ENCODE data around the gene PKHD1.

The PKHD1 gene

GRCh38 chr6:51844336-51844735 is 243.1 kb downstream of the PKHD1 start:
- TF ChIP-seq CTCF (conservative IDR thresholded peaks at IDR 0.05; ENCODE audit: low read depth, low read length) = no peak
- H3K4me3 ChIP-seq (ENCODE audit: low read depth, low read length) = no peak overlapping the region
- no peak for DNase-seq (ENCODE audit: low read depth)

GRCh38 chr6:51843456-51844056 is 243.9 kb downstream of the PKHD1 start:
- H3K4me3 ChIP-seq (ENCODE audit: low read depth, low read length) = no peak overlapping the region
- DNase-seq (ENCODE audit: low read depth) = no peak
- no peak for TF ChIP-seq CTCF (conservative IDR thresholded peaks at IDR 0.05; ENCODE audit: low read depth, low read length)

GRCh38 chr6:51842804-51843378 is 244.5 kb downstream of the PKHD1 start:
- H3K4me3 ChIP-seq (ENCODE audit: low read depth, low read length) = no peak overlapping the region
- no peak for DNase-seq (ENCODE audit: low read depth)
- no peak for TF ChIP-seq CTCF (conservative IDR thresholded peaks at IDR 0.05; ENCODE audit: low read depth, low read length)

- DNase-seq (ENCODE audit: low read depth) = no peak
- TF ChIP-seq CTCF (conservative IDR thresholded peaks at IDR 0.05; ENCODE audit: low read depth, low read length) = no peak
- no peak overlapping the region for H3K4me3 ChIP-seq (ENCODE audit: low read depth, low read length)
These were observed 245.2 kb downstream of the PKHD1 start for GRCh38 chr6:51842061-51842803.

- no peak for TF ChIP-seq CTCF (conservative IDR thresholded peaks at IDR 0.05; ENCODE audit: low read depth, low read length)
- no peak overlapping the region for H3K4me3 ChIP-seq (ENCODE audit: low read depth, low read length)
- DNase-seq (ENCODE audit: low read depth) = no peak
These were observed 245.8 kb downstream of the PKHD1 start for GRCh38 chr6:51841626-51842025.

GRCh38 chr6:51839726-51840374 is 247.6 kb downstream of the PKHD1 start:
- no peak overlapping the region for H3K4me3 ChIP-seq (ENCODE audit: low read depth, low read length)
- no peak for DNase-seq (ENCODE audit: low read depth)
- no peak for TF ChIP-seq CTCF (conservative IDR thresholded peaks at IDR 0.05; ENCODE audit: low read depth, low read length)
